Progenitor cell of endocrine pancreas (in vitro differentiated cells): ENCODE measurements around the gene PA2G4. TPM values are rescaled to one million over a fixed set of nuclear protein-coding genes. Genes with fewer than 3 reads are reported as not detected.
A peak's percentile ranks its signal among the peaks of the same experiment; 100 is the strongest.

Experiments used
- DNase-seq: peaks from one replicate; pipeline ENCODE4 v3.0.0; 2021; ENCODE audit warnings: low spot score; ENCODE audit not compliant: unreplicated experiment
- H3K27ac Mint-ChIP-seq: 2 replicates; pipeline ENCODE4 v1.8.0; 2021; ENCODE audit warnings: mild to moderate bottlenecking, moderate library complexity, mixed read lengths
- H3K27me3 Mint-ChIP-seq: 2 replicates; pipeline ENCODE4 v1.8.0; 2021; ENCODE audit warnings: mixed read lengths
- H3K36me3 Mint-ChIP-seq: 2 replicates; pipeline ENCODE4 v1.8.0; 2022; ENCODE audit warnings: mixed read lengths; ENCODE audit not compliant: insufficient read depth
- H3K4me1 Mint-ChIP-seq: 2 replicates; pipeline ENCODE4 v1.8.0; 2021; ENCODE audit warnings: low read depth, mixed read lengths
- H3K4me3 Mint-ChIP-seq: 2 replicates; pipeline ENCODE4 v1.8.0; 2021; ENCODE audit warnings: low read depth, mild to moderate bottlenecking, moderate library complexity, mixed read lengths
- H3K9me3 Mint-ChIP-seq: 2 replicates; pipeline ENCODE4 v1.8.0; 2021; ENCODE audit warnings: low read depth, mixed read lengths
- total RNA-seq: library from RNA; stranded (reverse); gene quantifications from 2 replicates; pipeline ENCODE4 v1.2.1, GENCODE V29; 2021
- TF ChIP-seq, protein P1 (sequence below): fragments of 200-600 bp; sonication (generic); IDR thresholded peaks from one replicate; pipeline ENCODE4 v1.5.0; 2021; ENCODE audit warnings: antibody characterized with exemption, mild to moderate bottlenecking; ENCODE audit not compliant: unreplicated experiment

PA2G4 gene
- total RNA-seq, 1 donor from 2014 or later, result 103 TPM

DNA sequence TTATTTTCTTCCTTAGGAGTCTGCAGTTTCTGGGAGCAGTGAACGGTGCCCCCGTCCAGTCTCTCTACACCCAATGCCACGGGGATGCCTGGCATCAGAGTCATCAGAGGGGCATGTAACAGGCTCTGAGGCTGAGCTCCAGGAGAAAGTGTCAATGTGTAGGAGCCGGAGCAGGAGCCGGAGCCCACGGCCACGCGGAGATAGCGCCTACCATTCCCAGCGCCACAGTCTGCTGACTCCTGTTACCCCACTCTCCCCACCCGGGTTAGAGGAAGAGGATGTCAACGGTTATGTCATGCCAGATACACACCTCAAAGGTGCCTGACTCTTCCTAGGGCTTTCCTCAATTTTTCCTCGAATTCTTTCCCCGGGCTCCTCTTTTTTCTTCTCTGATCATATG, 3.3 kb upstream of the PA2G4 start:
- no peak overlapping the region for H3K4me3 Mint-ChIP-seq
- H3K27ac Mint-ChIP-seq, result no peak overlapping the region
- H3K27me3 Mint-ChIP-seq, result no peaks in the 10 kb centered on the region
- H3K9me3 Mint-ChIP-seq, result no peaks in the 10 kb centered on the region
- peaks cover 36% of the 10 kb centered on the region for H3K36me3 Mint-ChIP-seq
- TF ChIP-seq, protein P1, sequence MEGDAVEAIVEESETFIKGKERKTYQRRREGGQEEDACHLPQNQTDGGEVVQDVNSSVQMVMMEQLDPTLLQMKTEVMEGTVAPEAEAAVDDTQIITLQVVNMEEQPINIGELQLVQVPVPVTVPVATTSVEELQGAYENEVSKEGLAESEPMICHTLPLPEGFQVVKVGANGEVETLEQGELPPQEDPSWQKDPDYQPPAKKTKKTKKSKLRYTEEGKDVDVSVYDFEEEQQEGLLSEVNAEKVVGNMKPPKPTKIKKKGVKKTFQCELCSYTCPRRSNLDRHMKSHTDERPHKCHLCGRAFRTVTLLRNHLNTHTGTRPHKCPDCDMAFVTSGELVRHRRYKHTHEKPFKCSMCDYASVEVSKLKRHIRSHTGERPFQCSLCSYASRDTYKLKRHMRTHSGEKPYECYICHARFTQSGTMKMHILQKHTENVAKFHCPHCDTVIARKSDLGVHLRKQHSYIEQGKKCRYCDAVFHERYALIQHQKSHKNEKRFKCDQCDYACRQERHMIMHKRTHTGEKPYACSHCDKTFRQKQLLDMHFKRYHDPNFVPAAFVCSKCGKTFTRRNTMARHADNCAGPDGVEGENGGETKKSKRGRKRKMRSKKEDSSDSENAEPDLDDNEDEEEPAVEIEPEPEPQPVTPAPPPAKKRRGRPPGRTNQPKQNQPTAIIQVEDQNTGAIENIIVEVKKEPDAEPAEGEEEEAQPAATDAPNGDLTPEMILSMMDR, result no peak
- H3K4me1 Mint-ChIP-seq, result peaks cover 19% of the 10 kb centered on the region
- no peak for DNase-seq

DNA sequence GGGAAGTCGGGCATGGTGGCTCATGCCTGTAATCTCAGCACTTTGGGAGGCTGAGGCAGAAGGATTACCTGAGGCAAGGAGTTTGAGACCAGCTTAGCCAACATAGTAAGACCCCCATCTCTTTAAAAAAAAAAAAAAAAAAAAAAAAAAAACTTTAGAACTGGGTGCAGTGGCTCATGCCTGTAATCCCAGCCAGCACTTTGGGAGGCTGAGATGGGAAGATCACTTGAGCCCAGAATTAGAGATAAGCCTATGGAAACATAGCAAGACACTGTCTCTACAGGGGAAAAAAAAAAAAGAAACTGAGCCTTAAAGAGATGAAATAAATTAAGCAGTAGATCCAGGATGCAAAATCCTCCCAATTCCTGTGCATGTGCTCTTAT, 1.7 kb upstream of the PA2G4 start:
- no peak overlapping the region for H3K4me3 Mint-ChIP-seq
- H3K27ac Mint-ChIP-seq, result peak overlapping the region; percentile 95
- DNase-seq, result no peak
- TF ChIP-seq, protein P1, result no peak
- H3K27me3 Mint-ChIP-seq, result no peaks in the 10 kb centered on the region
- H3K9me3 Mint-ChIP-seq, result no peaks in the 10 kb centered on the region
- H3K36me3 Mint-ChIP-seq, result peaks cover 32% of the 10 kb centered on the region
- peaks cover 24% of the 10 kb centered on the region for H3K4me1 Mint-ChIP-seq

GRCh38 chr12:56103066-56103711, 1.2 kb upstream of the PA2G4 start:
- TF ChIP-seq, protein P1, result no peak
- no peak for DNase-seq
- H3K36me3 Mint-ChIP-seq, result peaks cover 30% of the 10 kb centered on the region
- H3K27me3 Mint-ChIP-seq, result no peaks in the 10 kb centered on the region
- no peaks in the 10 kb centered on the region for H3K9me3 Mint-ChIP-seq
- H3K4me1 Mint-ChIP-seq, result peaks cover 24% of the 10 kb centered on the region
- H3K4me3 Mint-ChIP-seq, result peak overlapping the region; percentile 92
- H3K27ac Mint-ChIP-seq, result peak overlapping the region; percentile 95

DNA sequence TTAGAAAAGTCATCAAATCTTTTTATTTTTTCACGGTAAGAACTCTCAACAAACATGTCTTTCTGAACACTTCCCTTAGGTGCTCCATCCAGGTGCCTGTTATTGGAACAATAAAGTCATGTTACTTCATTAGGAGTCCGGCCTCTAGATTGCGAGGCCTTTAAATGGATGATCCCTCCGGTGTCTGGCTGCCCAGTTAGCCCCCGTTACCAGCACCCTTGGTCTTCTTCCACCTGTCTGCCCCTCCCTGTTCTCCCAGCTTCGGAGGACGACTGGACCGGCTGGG, 593 bp upstream of the PA2G4 start:
- Mint-ChIP-seq H3K36me3 (peaks cover 28% of the 10 kb centered on the region), H3K9me3 (no peaks in the 10 kb centered on the region), H3K27me3 (no peaks in the 10 kb centered on the region), H3K4me3 (peak overlapping the region; percentile 92), H3K27ac (peak overlapping the region; percentile 95), H3K4me1 (peaks cover 24% of the 10 kb centered on the region)
- TF ChIP-seq, protein P1, result no peak
- no peak for DNase-seq

DNA sequence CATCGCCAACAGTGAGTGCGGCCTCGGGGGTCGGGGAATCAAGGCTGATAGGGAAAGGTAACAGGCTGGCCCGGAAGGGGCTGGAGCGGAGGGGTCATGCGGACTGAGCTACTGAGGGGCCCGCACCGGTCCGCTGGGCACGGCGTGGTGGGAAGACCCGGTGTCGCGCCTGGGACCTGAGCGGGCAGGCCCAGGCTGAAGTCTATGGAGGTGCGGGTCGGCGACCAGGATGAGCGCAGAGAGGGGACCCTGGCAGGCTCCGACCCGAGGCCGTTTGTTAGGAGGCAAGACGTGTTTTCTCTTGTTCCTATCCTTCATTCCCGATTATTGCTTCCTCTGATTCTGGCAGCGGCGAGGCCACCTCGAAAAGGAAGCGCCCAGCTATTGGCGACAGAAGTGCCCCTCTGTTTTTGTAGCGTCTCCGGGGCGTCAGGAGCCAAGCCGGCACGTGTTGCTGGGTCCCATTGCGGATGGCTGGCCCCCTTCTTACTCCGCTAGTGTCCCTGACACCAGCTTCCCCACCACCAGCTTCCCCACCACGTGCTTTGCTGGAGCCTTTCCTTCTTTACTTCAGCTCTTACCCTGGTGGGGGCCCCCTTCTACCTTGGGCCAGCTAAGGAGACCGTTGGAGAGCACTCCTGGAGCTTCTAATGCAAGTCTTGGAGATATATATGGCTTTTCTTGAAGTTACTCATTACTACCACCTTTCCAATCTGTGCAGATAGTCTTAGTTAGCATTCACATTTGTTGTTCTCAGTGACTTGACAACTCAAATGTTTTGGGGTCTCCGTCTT, 653 bp downstream of the PA2G4 start:
- peaks cover 24% of the 10 kb centered on the region for H3K36me3 Mint-ChIP-seq
- DNase-seq, result no peak

More for the DNA sequence above, 653 bp downstream of the PA2G4 start:
- Mint-ChIP-seq H3K4me1 (peaks cover 24% of the 10 kb centered on the region), H3K27me3 (no peaks in the 10 kb centered on the region), H3K4me3 (peak overlapping the region; percentile 92), H3K27ac (peak overlapping the region; percentile 95), H3K9me3 (no peaks in the 10 kb centered on the region)
- TF ChIP-seq, protein P1, result peak; percentile 6
